GM12878 (cell line): ENCODE results near the gene ATP2A1. TPM values are rescaled to one million over a fixed set of nuclear protein-coding genes. Genes with fewer than 3 reads are reported as not detected.
A peak's percentile ranks its signal among the peaks of the same experiment; 100 is the strongest.

Experiments
- ASH2L ChIP-seq: fragments of 300-600, 200-600 bp; sonication (generic); IDR thresholded peaks from 2 replicates; pipeline ENCODE4 v1.6.1; 2017; ENCODE audit warnings: low read depth, mild to moderate bottlenecking, borderline replicate concordance
- BCL11A ChIP-seq: IDR thresholded peaks from 2 replicates; pipeline ENCODE4 v1.6.1; 2011; ENCODE audit warnings: low read depth, low read length
- BMI1 ChIP-seq: fragments of 450-650 bp; IDR thresholded peaks from 2 replicates; pipeline ENCODE4 v1.6.1; 2016; ENCODE audit warnings: mild to moderate bottlenecking, moderate library complexity, borderline replicate concordance
- CBFB ChIP-seq: IDR thresholded peaks from 2 replicates; pipeline ENCODE4 v1.6.1; 2016; ENCODE audit warnings: antibody characterized with exemption, low read depth
- CREB1 ChIP-seq: IDR thresholded peaks from 2 replicates; pipeline ENCODE4 v1.6.1; 2012; ENCODE audit warnings: low read depth, mild to moderate bottlenecking, inconsistent platforms
- CREM ChIP-seq: IDR thresholded peaks from 2 replicates; pipeline ENCODE4 v1.6.1; 2014; ENCODE audit warnings: antibody characterized with exemption, low read depth
- EP300 ChIP-seq, 2 experiments: fragments of 150-350 bp in 1 of 2; IDR thresholded peaks; 2 replicates each; pipeline ENCODE4 v1.6.1; 2011 to 2012; ENCODE audit warnings: low read depth in 2 of 2, low read length in 2 of 2, borderline replicate concordance in 1 of 2, improper control_type of control experiment in 1 of 2, inconsistent platforms in 1 of 2; ENCODE audit not compliant: control insufficient read depth in 1 of 2
- PAX8 ChIP-seq: fragments of 450-650 bp; IDR thresholded peaks from 2 replicates; pipeline ENCODE4 v1.6.1; 2017; ENCODE audit warnings: mild to moderate bottlenecking, moderate library complexity
- PBX3 ChIP-seq: IDR thresholded peaks from 2 replicates; pipeline ENCODE4 v1.6.1; 2011; ENCODE audit warnings: mild to moderate bottlenecking, low read depth, low read length, moderate library complexity; ENCODE audit not compliant: insufficient replicate concordance
- REST ChIP-seq: IDR thresholded peaks from 2 replicates; pipeline ENCODE4 v1.6.1; 2012; ENCODE audit warnings: mild to moderate bottlenecking, low read depth, low read length
- RUNX3 ChIP-seq: IDR thresholded peaks from 2 replicates; pipeline ENCODE4 v1.6.1; 2012; ENCODE audit warnings: low read length, inconsistent platforms
- SMAD1 ChIP-seq: fragments of 450-650 bp; IDR thresholded peaks from 2 replicates; pipeline ENCODE4 v1.6.1; 2018; ENCODE audit warnings: mild to moderate bottlenecking, low read depth; ENCODE audit not compliant: partially characterized antibody
- SMC3 ChIP-seq: IDR thresholded peaks from 2 replicates; pipeline ENCODE4 v1.6.1; 2011; ENCODE audit warnings: low read length, improper control_type of control experiment, borderline replicate concordance
- TCF7 ChIP-seq: IDR thresholded peaks from 2 replicates; pipeline ENCODE4 v1.6.1; 2014; ENCODE audit warnings: antibody characterized with exemption, borderline replicate concordance
- USF1 ChIP-seq: IDR thresholded peaks from 2 replicates; pipeline ENCODE4 v1.6.1; 2011; ENCODE audit warnings: borderline replicate concordance, low read depth, mild to moderate bottlenecking, moderate library complexity, mixed read lengths, low read length; ENCODE audit not compliant: insufficient read depth; ENCODE audit errors: extremely low read length
- USF2 ChIP-seq: IDR thresholded peaks from 2 replicates; pipeline ENCODE4 v1.6.1; 2011; ENCODE audit warnings: low read depth, low read length, improper control_type of control experiment, borderline replicate concordance
- ZNF274 ChIP-seq: IDR thresholded peaks from one replicate; pipeline ENCODE4 v1.8.0; 2011; ENCODE audit not compliant: insufficient read length, insufficient read depth
- ZNF592 ChIP-seq: fragments of 450-650 bp; IDR thresholded peaks from 2 replicates; pipeline ENCODE4 v1.6.1; 2017; ENCODE audit warnings: mild to moderate bottlenecking, moderate library complexity
- ZNF622 ChIP-seq: fragments of 450-650 bp; IDR thresholded peaks from 2 replicates; pipeline ENCODE4 v1.6.1; 2017; ENCODE audit warnings: mild to moderate bottlenecking, inconsistent platforms
- polyA plus RNA-seq, 11 experiments: library from polyadenylated mRNA; depleted of rRNA in 4 of 11; unstranded in 6 of 11; stranded (reverse) in 5 of 11; fragments of >200 nt; fragmentation: Nextera tagmentation in 4 of 11; fragmentation: Illumina TruSeq in 1 of 11; extraction: Ambion mirVana in 4 of 11; extraction: Trizol in 1 of 11; gene quantifications; 1 replicate in 1 of 11; 2 replicates in 10 of 11; pipeline versions ENCODE4 v1.2.1 to v1.2.3, GENCODE V29; 2011 to 2016; ENCODE audit warnings: inconsistent platforms in 2 of 11, missing spikeins in 2 of 11, low read depth in 1 of 11
- total RNA-seq, 4 experiments: library from RNA; depleted of rRNA in 3 of 4; stranded (reverse); fragments of >200 nt in 3 of 4; fragmentation: Illumina TruSeq in 1 of 4; extraction: Trizol in 1 of 4; gene quantifications; 2 replicates each; pipeline versions ENCODE4 v1.2.1 to v1.2.3, GENCODE V29; 2013 to 2021

Gene ATP2A1
- total and polyA plus RNA-seq, 10 of the 15 experiments (the other 5 are each of a cell fraction or from before 2014, with no cell fraction given): 0.13 to 1.7 (median 0.88) TPM

GRCh38 chr16:28930652-28931051 is 52.4 kb downstream of the ATP2A1 start (continued):
- TF ChIP-seq ZNF592: peak; percentile 74; the same call in 1 of the 2 replicates
- TF ChIP-seq CREM: no peak
- no peak for TF ChIP-seq SMC3
- TF ChIP-seq USF2: no peak
- TF ChIP-seq BMI1: 0 out of 2 replicates have a peak, but pooled peaks have one; percentile 17
- TF ChIP-seq ZNF274: no peak
- TF ChIP-seq TCF7: no peak
- TF ChIP-seq PBX3: no peak
- no peak for TF ChIP-seq PAX8
- peak; percentile 50 for TF ChIP-seq SMAD1
- TF ChIP-seq ASH2L: no peak
- no peak for TF ChIP-seq ZNF622
- TF ChIP-seq RUNX3: peak; percentile 57
- no peak for TF ChIP-seq BCL11A
- no peak for TF ChIP-seq REST
- TF ChIP-seq USF1: no peak
- peak in 1 of 2 experiments; percentile 37; a peak in 1 of 4 replicates for TF ChIP-seq EP300 (IDR thresholded peaks at IDR 0.05; ENCODE audit: borderline replicate concordance in 1 of 2, control insufficient read depth in 1 of 2, low read depth in 2 of 2, low read length in 2 of 2)
- TF ChIP-seq CREB1: no peak
- TF ChIP-seq CBFB: no peak
